Type B pancreatic cell (in vitro differentiated cells): ENCODE data around the gene KLHL17. TPM values are rescaled to one million over a fixed set of nuclear protein-coding genes. Genes with fewer than 3 reads are reported as not detected.

Source experiments
- DNase-seq: peaks from one replicate; pipeline ENCODE4 v3.0.0; 2021; ENCODE audit warnings: mixed read lengths; ENCODE audit not compliant: unreplicated experiment; ENCODE audit errors: extremely low spot score
- H3K27ac Mint-ChIP-seq: 2 replicates; pipeline ENCODE4 v1.8.0; 2021; ENCODE audit warnings: mild to moderate bottlenecking, mixed read lengths
- H3K27me3 Mint-ChIP-seq: 2 replicates; pipeline ENCODE4 v1.8.0; 2021; ENCODE audit warnings: mixed read lengths
- H3K36me3 Mint-ChIP-seq: 2 replicates; pipeline ENCODE4 v1.8.0; 2021; ENCODE audit warnings: mixed read lengths
- H3K4me1 Mint-ChIP-seq: one replicate; pipeline ENCODE4 v1.8.0; 2021; ENCODE audit warnings: mixed read lengths; ENCODE audit not compliant: unreplicated experiment
- H3K4me3 Mint-ChIP-seq: 2 replicates; pipeline ENCODE4 v1.8.0; 2021; ENCODE audit warnings: mild to moderate bottlenecking, mixed read lengths
- H3K9me3 Mint-ChIP-seq: 2 replicates; pipeline ENCODE4 v1.8.0; 2021; ENCODE audit warnings: mixed read lengths
- CTCF ChIP-seq: fragments of 200-600 bp; sonication (generic); conservative IDR thresholded peaks from 2 replicates; pipeline ENCODE4 v1.5.0; 2021; ENCODE audit warnings: antibody characterized with exemption, mild to moderate bottlenecking
- total RNA-seq: library from RNA; stranded (reverse); gene quantifications from 2 replicates; pipeline ENCODE4 v1.2.1, GENCODE V29; 2021; ENCODE audit warnings: low replicate concordance

The KLHL17 gene
- total RNA-seq, 1 donor from 2014 or later, result 42.2 TPM

- Mint-ChIP-seq H3K9me3 (no peaks in the 10 kb centered on the region), H3K4me3 (peak within 1 kb of the TSS; percentile 91), H3K27me3 (peaks cover 27% of the 10 kb centered on the region), H3K27ac (peak within 1 kb of the TSS; percentile 95), H3K4me1 (peaks cover 13% of the 10 kb centered on the region), H3K36me3 (no peaks in the 10 kb centered on the region)
- no peak for TF ChIP-seq CTCF
- no peak for DNase-seq
Observed at GRCh38 chr1:999725-1000356, 39.5 kb downstream of the KLHL17 start, which contains the start of gene HES4. Gene HES4 (minus strand): TSS chr1:1000097. CDS start chr1:999973, 124 bp downstream.

GRCh38 chr1:1000357-1001056 is 40.1 kb downstream of the KLHL17 start:
- Mint-ChIP-seq H3K9me3 (no peaks in the 10 kb centered on the region), H3K36me3 (no peaks in the 10 kb centered on the region), H3K4me1 (peaks cover 19% of the 10 kb centered on the region), H3K27me3 (peaks cover 26% of the 10 kb centered on the region), H3K4me3 (peak overlapping the region; percentile 91), H3K27ac (peak overlapping the region; percentile 95)
- no peak for TF ChIP-seq CTCF
- peak; percentile 92 for DNase-seq

- Mint-ChIP-seq H3K27me3 (peaks cover 22% of the 10 kb centered on the region), H3K27ac (peak overlapping the region; percentile 95), H3K4me1 (peaks cover 15% of the 10 kb centered on the region), H3K36me3 (no peaks in the 10 kb centered on the region), H3K4me3 (peak overlapping the region; percentile 91), H3K9me3 (no peaks in the 10 kb centered on the region)
- TF ChIP-seq CTCF, result no peak
- no peak for DNase-seq
Observed at GRCh38 chr1:1001057-1001783, 40.8 kb downstream of the KLHL17 start.

- Mint-ChIP-seq H3K36me3 (no peaks in the 10 kb centered on the region), H3K27me3 (peaks cover 15% of the 10 kb centered on the region), H3K4me1 (peaks cover 15% of the 10 kb centered on the region), H3K4me3 (peak overlapping the region; percentile 52), H3K9me3 (no peaks in the 10 kb centered on the region), H3K27ac (no peak overlapping the region)
- DNase-seq, result no peak
- no peak for TF ChIP-seq CTCF
Observed at GRCh38 chr1:1003618-1004419, 43.4 kb downstream of the KLHL17 start.

- Mint-ChIP-seq H3K27me3 (peaks cover 15% of the 10 kb centered on the region), H3K4me1 (peaks cover 15% of the 10 kb centered on the region), H3K9me3 (no peaks in the 10 kb centered on the region), H3K27ac (peak overlapping the region; percentile 90), H3K36me3 (no peaks in the 10 kb centered on the region), H3K4me3 (peak overlapping the region; percentile 77)
- no peak for DNase-seq
- no peak for TF ChIP-seq CTCF
Observed at GRCh38 chr1:1004420-1004779, 44.0 kb downstream of the KLHL17 start.
